CD14-positive monocyte (primary cell): ENCODE results near the gene HCRTR2. TPM values are rescaled to one million over a fixed set of nuclear protein-coding genes. Genes with fewer than 3 reads are reported as not detected.

Experiments
- DNase-seq, 3 donors: peaks; one replicate each; pipeline ENCODE4 v3.0.0-alpha.2; 2011 to 2022
- H2AFZ ChIP-seq: 2 replicates; pipeline ENCODE4 v1.6.0; 2012; ENCODE audit warnings: mild to moderate bottlenecking, low read depth, low read length, inconsistent platforms; ENCODE audit not compliant: insufficient read depth, poor library complexity, severe bottlenecking
- H3K27ac ChIP-seq, 2 donors: 1 replicate in 1 of 2; 2 replicates in 1 of 2; pipeline ENCODE4 v1.5.1; 2012 to 2013; ENCODE audit warnings: low read length in 2 of 2, control low read depth in 1 of 2, inconsistent platforms in 1 of 2, low read depth in 1 of 2, mild to moderate bottlenecking in 1 of 2
- H3K27me3 ChIP-seq, 2 donors: one replicate each; pipeline versions ENCODE4 v1.6.0 to v1.6.1; 2011 to 2013; ENCODE audit warnings: low read length in 2 of 2; ENCODE audit not compliant: control insufficient read depth in 2 of 2, insufficient read depth in 2 of 2
- H3K36me3 ChIP-seq, 2 donors: replicated peaks in 1 of 2; 1 replicate in 1 of 2; 2 replicates in 1 of 2; pipeline versions ENCODE4 v1.5.1 to v1.6.1; 2012 to 2013; ENCODE audit warnings: low read length in 2 of 2, control low read depth in 1 of 2, inconsistent platforms in 1 of 2, mild to moderate bottlenecking in 1 of 2; ENCODE audit not compliant: insufficient read depth in 2 of 2, control insufficient read depth in 1 of 2
- H3K4me1 ChIP-seq, 2 donors: 1 replicate in 1 of 2; 2 replicates in 1 of 2; pipeline versions ENCODE4 v1.5.1 to v1.6.1; 2012 to 2013; ENCODE audit warnings: low read length in 2 of 2, control low read depth in 1 of 2, inconsistent platforms in 1 of 2, mild to moderate bottlenecking in 1 of 2, moderate library complexity in 1 of 2; ENCODE audit not compliant: insufficient read depth in 2 of 2, control insufficient read depth in 1 of 2
- H3K4me2 ChIP-seq: replicated peaks from 2 replicates; pipeline ENCODE3; 2012; ENCODE audit warnings: low read length, moderate library complexity, mild to moderate bottlenecking; ENCODE audit not compliant: poor library complexity, severe bottlenecking; ENCODE audit errors: extremely low read depth
- H3K4me3 ChIP-seq, 3 experiments: fragments of 200-600 bp in 1 of 3; sonication (generic) in 1 of 3; replicated peaks in 1 of 3; 1 replicate in 2 of 3; 2 replicates in 1 of 3; pipeline ENCODE4 v1.5.1; 2011 to 2013; ENCODE audit warnings: low read length in 3 of 3, mild to moderate bottlenecking in 3 of 3, control low read depth in 2 of 3, low read depth in 2 of 3, inconsistent platforms in 1 of 3, moderate library complexity in 1 of 3
- H3K79me2 ChIP-seq: 2 replicates; pipeline ENCODE4 v1.6.0; 2012; ENCODE audit warnings: mild to moderate bottlenecking, control low read depth, inconsistent platforms, low read length, moderate library complexity; ENCODE audit not compliant: insufficient read depth
- H3K9ac ChIP-seq: 2 replicates; pipeline ENCODE4 v1.6.0; 2017; ENCODE audit warnings: low read length, mild to moderate bottlenecking; ENCODE audit not compliant: insufficient read depth, poor library complexity, severe bottlenecking
- H3K9me3 ChIP-seq, 2 donors: replicated peaks in 1 of 2; 1 replicate in 1 of 2; 2 replicates in 1 of 2; pipeline versions ENCODE4 v1.5.1 to v1.6.1; 2012 to 2013; ENCODE audit warnings: low read length in 2 of 2, control low read depth in 1 of 2; ENCODE audit not compliant: control insufficient read depth in 1 of 2, insufficient read depth in 1 of 2
- H4K20me1 ChIP-seq: 2 replicates; pipeline ENCODE4 v1.6.0; 2012; ENCODE audit warnings: mild to moderate bottlenecking, low read length, control low read depth, moderate library complexity; ENCODE audit not compliant: insufficient read depth
- H3K27ac Mint-ChIP-seq, 7 donors: one replicate each; pipeline ENCODE4 v1.8.0; 2020; ENCODE audit warnings: mild to moderate bottlenecking in 7 of 7, mixed read lengths in 7 of 7, moderate library complexity in 6 of 7, inconsistent platforms in 2 of 7
- H3K27me3 Mint-ChIP-seq, 3 donors: one replicate each; pipeline ENCODE4 v1.8.0; 2021 to 2022; ENCODE audit warnings: low read depth in 3 of 3, mild to moderate bottlenecking in 3 of 3, mixed read lengths in 3 of 3, moderate library complexity in 3 of 3, inconsistent platforms in 1 of 3
- H3K36me3 Mint-ChIP-seq, 2 donors: one replicate each; pipeline ENCODE4 v1.8.0; 2020; ENCODE audit warnings: mixed read lengths in 2 of 2, inconsistent platforms in 1 of 2, mild to moderate bottlenecking in 1 of 2
- H3K4me1 Mint-ChIP-seq: one replicate; pipeline ENCODE4 v1.8.0; 2020; ENCODE audit warnings: mild to moderate bottlenecking, mixed read lengths
- H3K4me3 Mint-ChIP-seq, 2 donors: one replicate each; pipeline ENCODE4 v1.8.0; 2020; ENCODE audit warnings: mild to moderate bottlenecking in 2 of 2, mixed read lengths in 2 of 2, moderate library complexity in 1 of 2
- H3K9me3 Mint-ChIP-seq, 7 donors: one replicate each; pipeline ENCODE4 v1.8.0; 2020 to 2022; ENCODE audit warnings: mixed read lengths in 7 of 7, mild to moderate bottlenecking in 6 of 7, moderate library complexity in 6 of 7, inconsistent platforms in 2 of 7
- WGBS: methylation state at CpG from one replicate; pipeline ENCODE4 v1.1.5; 2013; ENCODE audit warnings: missing lambda C conversion rate; ENCODE audit not compliant: insufficient coverage; 5-methylcytosine and 5-hydroxymethylcytosine counted together
- intact Hi-C, 2 donors: fragments of 100-400 bp; cut with micrococcal nuclease; formaldehyde crosslinking; loops; one replicate each; pipeline versions ENCODE4 v1.15.0 to v1.15.1; 2023
- polyA plus RNA-seq, 3 donors: library from polyadenylated mRNA; depleted of rRNA in 1 of 3; unstranded in 2 of 3; stranded (reverse) in 1 of 3; fragments of 300-500 nt in 2 of 3; fragments of >200 nt in 1 of 3; fragmentation: Illumina TruSeq in 2 of 3; gene quantifications; 1 replicate in 2 of 3; 2 replicates in 1 of 3; pipeline ENCODE4 v1.2.3, GENCODE V29; 2012 to 2021
- TF ChIP-seq, protein P1 (sequence below): fragments of 200-600 bp; IDR thresholded peaks from one replicate; pipeline ENCODE4 v1.8.0; 2022; ENCODE audit warnings: antibody characterized with exemption, mild to moderate bottlenecking

HCRTR2 gene
- polyA plus RNA-seq, 3 donors: not detected

GRCh38 chr6:55281215-55281614 is 106.9 kb downstream of the HCRTR2 start:
- Histone ChIP-seq H4K20me1 (no peaks in the 10 kb centered on the region), H3K27me3 (no peaks in the 10 kb centered on the region), H3K4me3 (no peak overlapping the region), H3K4me1 (no peaks in the 10 kb centered on the region), H3K27ac (no peak overlapping the region), H3K9ac (no peak overlapping the region), H3K79me2 (no peaks in the 10 kb centered on the region), H3K4me2 (no peak overlapping the region), H3K9me3 (no peaks in the 10 kb centered on the region), H2AFZ (no peak overlapping the region), H3K36me3 (no peaks in the 10 kb centered on the region)
- WGBS: no CpG with 5 or more reads among the region's 4 CpGs
- Mint-ChIP-seq H3K9me3 (no peaks in the 10 kb centered on the region), H3K27ac (no peak overlapping the region), H3K4me1 (no peaks in the 10 kb centered on the region), H3K4me3 (no peak overlapping the region), H3K27me3 (peaks cover 0 to 5% (median 2%) of the 10 kb centered on the region in 3 donors), H3K36me3 (no peaks in the 10 kb centered on the region)
- intact Hi-C loops: no loop called here
- TF ChIP-seq, protein P1, sequence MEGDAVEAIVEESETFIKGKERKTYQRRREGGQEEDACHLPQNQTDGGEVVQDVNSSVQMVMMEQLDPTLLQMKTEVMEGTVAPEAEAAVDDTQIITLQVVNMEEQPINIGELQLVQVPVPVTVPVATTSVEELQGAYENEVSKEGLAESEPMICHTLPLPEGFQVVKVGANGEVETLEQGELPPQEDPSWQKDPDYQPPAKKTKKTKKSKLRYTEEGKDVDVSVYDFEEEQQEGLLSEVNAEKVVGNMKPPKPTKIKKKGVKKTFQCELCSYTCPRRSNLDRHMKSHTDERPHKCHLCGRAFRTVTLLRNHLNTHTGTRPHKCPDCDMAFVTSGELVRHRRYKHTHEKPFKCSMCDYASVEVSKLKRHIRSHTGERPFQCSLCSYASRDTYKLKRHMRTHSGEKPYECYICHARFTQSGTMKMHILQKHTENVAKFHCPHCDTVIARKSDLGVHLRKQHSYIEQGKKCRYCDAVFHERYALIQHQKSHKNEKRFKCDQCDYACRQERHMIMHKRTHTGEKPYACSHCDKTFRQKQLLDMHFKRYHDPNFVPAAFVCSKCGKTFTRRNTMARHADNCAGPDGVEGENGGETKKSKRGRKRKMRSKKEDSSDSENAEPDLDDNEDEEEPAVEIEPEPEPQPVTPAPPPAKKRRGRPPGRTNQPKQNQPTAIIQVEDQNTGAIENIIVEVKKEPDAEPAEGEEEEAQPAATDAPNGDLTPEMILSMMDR: no peak
- no peak for DNase-seq

DNA sequence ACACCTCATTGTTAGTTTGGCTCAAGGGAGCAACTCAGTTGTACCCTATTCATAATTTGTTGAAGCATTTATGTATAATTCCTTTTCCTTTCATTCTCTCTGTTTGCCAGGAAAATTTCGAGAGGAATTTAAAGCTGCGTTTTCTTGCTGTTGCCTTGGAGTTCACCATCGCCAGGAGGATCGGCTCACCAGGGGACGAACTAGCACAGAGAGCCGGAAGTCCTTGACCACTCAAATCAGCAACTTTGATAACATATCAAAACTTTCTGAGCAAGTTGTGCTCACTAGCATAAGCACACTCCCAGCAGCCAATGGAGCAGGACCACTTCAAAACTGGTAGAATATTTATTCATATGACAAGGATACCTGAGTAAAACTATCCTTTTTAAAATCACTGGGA is 107.8 kb downstream of the HCRTR2 start:
- intact Hi-C loops: no loop called here
- H3K79me2 ChIP-seq: no peaks in the 10 kb centered on the region

More for the DNA sequence above, 107.8 kb downstream of the HCRTR2 start:
- peaks cover 2 to 4% (median 2%) of the 10 kb centered on the region in 3 donors for H3K27me3 Mint-ChIP-seq
- Histone ChIP-seq H2AFZ (no peak overlapping the region), H4K20me1 (no peaks in the 10 kb centered on the region), H3K27ac (no peak overlapping the region), H3K9me3 (no peaks in the 10 kb centered on the region), H3K36me3 (no peaks in the 10 kb centered on the region), H3K9ac (no peak overlapping the region), H3K4me2 (no peak overlapping the region), H3K27me3 (no peaks in the 10 kb centered on the region), H3K4me1 (no peaks in the 10 kb centered on the region), H3K4me3 (no peak overlapping the region)
- WGBS: 100% methylated on average over 1 of the region's 6 CpGs
- H3K9me3 Mint-ChIP-seq: no peaks in the 10 kb centered on the region
- TF ChIP-seq, protein P1: no peak
- no peaks in the 10 kb centered on the region for H3K36me3 Mint-ChIP-seq
- no peak for DNase-seq
- peaks cover 2% of the 10 kb centered on the region for H3K4me1 Mint-ChIP-seq
- H3K27ac Mint-ChIP-seq: no peak overlapping the region
- no peak overlapping the region for H3K4me3 Mint-ChIP-seq
